ENCODE data around the gene APCDD1L.

DNA sequence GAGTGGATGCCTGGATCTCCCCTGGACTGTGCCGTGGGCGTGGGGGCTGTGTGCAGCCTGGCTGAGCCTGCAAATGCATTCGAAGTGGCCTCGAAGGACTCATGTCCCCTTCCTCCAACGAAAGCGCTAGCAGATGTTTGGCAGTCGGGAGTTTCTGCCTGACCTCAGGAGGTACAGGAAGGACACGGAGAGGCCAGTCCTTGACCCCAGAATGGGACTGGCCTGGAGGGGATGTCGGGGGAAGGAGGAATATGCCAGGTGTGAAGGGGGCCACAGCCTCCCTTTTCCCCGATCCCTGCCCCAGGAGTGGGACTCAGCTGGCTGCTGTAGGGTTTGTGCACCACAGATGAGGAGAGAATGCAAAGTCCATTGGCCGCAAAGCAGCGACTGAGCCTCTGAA is 45.6 kb downstream of the APCDD1L start:
- TF ChIP-seq, protein P1, sequence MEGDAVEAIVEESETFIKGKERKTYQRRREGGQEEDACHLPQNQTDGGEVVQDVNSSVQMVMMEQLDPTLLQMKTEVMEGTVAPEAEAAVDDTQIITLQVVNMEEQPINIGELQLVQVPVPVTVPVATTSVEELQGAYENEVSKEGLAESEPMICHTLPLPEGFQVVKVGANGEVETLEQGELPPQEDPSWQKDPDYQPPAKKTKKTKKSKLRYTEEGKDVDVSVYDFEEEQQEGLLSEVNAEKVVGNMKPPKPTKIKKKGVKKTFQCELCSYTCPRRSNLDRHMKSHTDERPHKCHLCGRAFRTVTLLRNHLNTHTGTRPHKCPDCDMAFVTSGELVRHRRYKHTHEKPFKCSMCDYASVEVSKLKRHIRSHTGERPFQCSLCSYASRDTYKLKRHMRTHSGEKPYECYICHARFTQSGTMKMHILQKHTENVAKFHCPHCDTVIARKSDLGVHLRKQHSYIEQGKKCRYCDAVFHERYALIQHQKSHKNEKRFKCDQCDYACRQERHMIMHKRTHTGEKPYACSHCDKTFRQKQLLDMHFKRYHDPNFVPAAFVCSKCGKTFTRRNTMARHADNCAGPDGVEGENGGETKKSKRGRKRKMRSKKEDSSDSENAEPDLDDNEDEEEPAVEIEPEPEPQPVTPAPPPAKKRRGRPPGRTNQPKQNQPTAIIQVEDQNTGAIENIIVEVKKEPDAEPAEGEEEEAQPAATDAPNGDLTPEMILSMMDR (IDR thresholded peaks at IDR 0.05; ENCODE audit: poor library complexity): no peak
- TF ChIP-seq EZH2 (IDR thresholded peaks at IDR 0.05; ENCODE audit: borderline replicate concordance): no peak
